Neural cell (in vitro differentiated cells): ENCODE measurements around the gene GYS2.

Source experiments
- CTCF ChIP-seq: fragments of 450-650 bp; IDR thresholded peaks from 2 replicates; pipeline ENCODE4 v1.5.1; 2014; ENCODE audit warnings: antibody characterized with exemption, mild to moderate bottlenecking, moderate library complexity; ENCODE audit not compliant: poor library complexity, severe bottlenecking
- EP300 ChIP-seq: fragments of 450-650 bp; conservative IDR thresholded peaks from 2 replicates; pipeline ENCODE4 v1.6.1; 2014; ENCODE audit warnings: antibody characterized with exemption, mild to moderate bottlenecking, moderate library complexity; ENCODE audit not compliant: poor library complexity, severe bottlenecking
- EZH2 ChIP-seq: fragments of 200-600, 300-800 bp; shearing (Covaris generic), sonication (generic); IDR thresholded peaks from 2 replicates; pipeline ENCODE4 v1.6.1; 2014; ENCODE audit warnings: antibody characterized with exemption, low read length, borderline replicate concordance, mild to moderate bottlenecking; ENCODE audit not compliant: insufficient read depth, poor library complexity, severe bottlenecking
- MXI1 ChIP-seq: fragments of 450-650 bp; conservative IDR thresholded peaks from 2 replicates; pipeline ENCODE4 v1.6.1; 2014; ENCODE audit warnings: antibody characterized with exemption, mild to moderate bottlenecking; ENCODE audit not compliant: poor library complexity, severe bottlenecking

GRCh38 chr12:21648378-21648777 lies 43.7 kb upstream of the GYS2 start:
- no peak for TF ChIP-seq MXI1
- no peak for TF ChIP-seq CTCF
- no peak for TF ChIP-seq EP300
- TF ChIP-seq EZH2 = no peak
